Testis (tissue), 3 donors: ENCODE measurements around the gene WDR3. TPM values are rescaled to one million over a fixed set of nuclear protein-coding genes. Genes with fewer than 3 reads are reported as not detected.

Experiments
- DNase-seq: peaks from one replicate; pipeline ENCODE4 v3.0.0-alpha.2; 2019
- H3K27ac ChIP-seq, 2 donors: fragments of 200-600 bp; sonication (generic); one replicate each; pipeline ENCODE4 v1.5.1; 2019
- H3K27me3 ChIP-seq: fragments of 200-600 bp; sonication (generic); one replicate; pipeline ENCODE4 v1.5.1; 2019
- H3K36me3 ChIP-seq: fragments of 200-600 bp; sonication (generic); one replicate; pipeline ENCODE4 v1.5.1; 2017; ENCODE audit warnings: low read depth; ENCODE audit errors: missing control alignments
- H3K4me1 ChIP-seq: fragments of 200-600 bp; sonication (generic); one replicate; pipeline ENCODE4 v1.5.1; 2019
- H3K4me3 ChIP-seq, 2 donors: fragments of 200-600 bp; sonication (generic); one replicate each; pipeline ENCODE4 v1.5.1; 2017 to 2019
- H3K9me3 ChIP-seq: fragments of 200-600 bp; sonication (generic); one replicate; pipeline ENCODE4 v1.5.1; 2017
- POLR2A ChIP-seq: fragments of 450-650 bp; IDR thresholded peaks from one replicate; pipeline ENCODE4 v1.6.1; 2017; ENCODE audit warnings: antibody characterized with exemption, mild to moderate bottlenecking, moderate library complexity
- WGBS, 2 donors: methylation state at CpG; one replicate each; pipeline ENCODE4 v1.1.5; 2018; 5-methylcytosine and 5-hydroxymethylcytosine counted together
- intact Hi-C: fragments of 100-400 bp; cut with DNase I; formaldehyde crosslinking; loops from one replicate; pipeline ENCODE4 v1.15.1; 2023; ENCODE audit warnings: low total_unique reads
- polyA plus RNA-seq: library from polyadenylated mRNA; stranded (reverse); fragments of 350-450 nt; fragmentation: Illumina TruSeq; extraction: RNeasy Lipid Tissue Mini Kit (QIAGEN cat#74804); gene quantifications from one replicate; pipeline ENCODE4 v1.2.3, GENCODE V29; 2014; ENCODE audit warnings: low read depth, low replicate concordance; ENCODE audit not compliant: insufficient read depth
- total RNA-seq, 2 donors: library from RNA; depleted of rRNA; stranded (reverse); fragments of >200 nt; gene quantifications; one replicate each; pipeline ENCODE4 v1.2.3, GENCODE V29; 2016
- TF ChIP-seq, protein P1 (sequence below), 3 experiments: fragments of 450-650 bp in 2 of 3; fragments of 200-600 bp in 1 of 3; sonication (generic) in 1 of 3; IDR thresholded peaks; one replicate each; pipeline ENCODE4 v1.5.1; 2016 to 2019; ENCODE audit warnings: antibody characterized with exemption in 3 of 3, mild to moderate bottlenecking in 2 of 3, moderate library complexity in 1 of 3

Gene WDR3
- total and polyA plus RNA-seq, 3 donors from 2014 or later = 15.6 to 34.4 (median 21.9) TPM

DNA sequence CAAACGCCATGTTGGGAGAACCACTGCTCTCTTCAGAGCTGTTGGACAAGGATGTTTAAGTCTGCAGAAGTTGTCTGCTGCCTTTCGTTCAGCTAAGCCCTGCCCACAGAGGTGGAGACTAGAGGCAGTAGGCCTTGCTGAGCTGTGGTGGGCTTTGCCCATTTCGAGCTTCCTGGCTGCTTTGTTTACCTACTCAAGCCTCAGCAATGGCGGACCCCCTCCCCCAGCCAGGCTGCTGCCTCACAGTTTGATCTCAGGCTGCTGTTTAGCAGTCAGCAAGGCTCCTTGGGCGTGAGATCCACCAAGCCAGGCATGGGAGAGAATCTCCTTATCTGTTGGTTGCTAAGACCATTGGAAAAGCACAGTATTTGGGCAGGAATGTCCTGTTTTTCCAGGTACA, 74.8 kb downstream of the WDR3 start:
- H3K36me3 ChIP-seq = no peaks in the 10 kb centered on the region
- intact Hi-C loops = no loop called here
- H3K27me3 ChIP-seq = no peaks in the 10 kb centered on the region
- no peak overlapping the region for H3K4me3 ChIP-seq
- no peak for DNase-seq
- H3K27ac ChIP-seq = no peak overlapping the region
- no peaks in the 10 kb centered on the region for H3K4me1 ChIP-seq
- TF ChIP-seq, protein P1, sequence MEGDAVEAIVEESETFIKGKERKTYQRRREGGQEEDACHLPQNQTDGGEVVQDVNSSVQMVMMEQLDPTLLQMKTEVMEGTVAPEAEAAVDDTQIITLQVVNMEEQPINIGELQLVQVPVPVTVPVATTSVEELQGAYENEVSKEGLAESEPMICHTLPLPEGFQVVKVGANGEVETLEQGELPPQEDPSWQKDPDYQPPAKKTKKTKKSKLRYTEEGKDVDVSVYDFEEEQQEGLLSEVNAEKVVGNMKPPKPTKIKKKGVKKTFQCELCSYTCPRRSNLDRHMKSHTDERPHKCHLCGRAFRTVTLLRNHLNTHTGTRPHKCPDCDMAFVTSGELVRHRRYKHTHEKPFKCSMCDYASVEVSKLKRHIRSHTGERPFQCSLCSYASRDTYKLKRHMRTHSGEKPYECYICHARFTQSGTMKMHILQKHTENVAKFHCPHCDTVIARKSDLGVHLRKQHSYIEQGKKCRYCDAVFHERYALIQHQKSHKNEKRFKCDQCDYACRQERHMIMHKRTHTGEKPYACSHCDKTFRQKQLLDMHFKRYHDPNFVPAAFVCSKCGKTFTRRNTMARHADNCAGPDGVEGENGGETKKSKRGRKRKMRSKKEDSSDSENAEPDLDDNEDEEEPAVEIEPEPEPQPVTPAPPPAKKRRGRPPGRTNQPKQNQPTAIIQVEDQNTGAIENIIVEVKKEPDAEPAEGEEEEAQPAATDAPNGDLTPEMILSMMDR (IDR thresholded peaks at IDR 0.05) = no peak
- TF ChIP-seq POLR2A = no peak
- H3K9me3 ChIP-seq = no peaks in the 10 kb centered on the region
- 81 to 86% methylated on average over 4 to 5 of the region's 5 CpGs for WGBS, 2 donors

DNA sequence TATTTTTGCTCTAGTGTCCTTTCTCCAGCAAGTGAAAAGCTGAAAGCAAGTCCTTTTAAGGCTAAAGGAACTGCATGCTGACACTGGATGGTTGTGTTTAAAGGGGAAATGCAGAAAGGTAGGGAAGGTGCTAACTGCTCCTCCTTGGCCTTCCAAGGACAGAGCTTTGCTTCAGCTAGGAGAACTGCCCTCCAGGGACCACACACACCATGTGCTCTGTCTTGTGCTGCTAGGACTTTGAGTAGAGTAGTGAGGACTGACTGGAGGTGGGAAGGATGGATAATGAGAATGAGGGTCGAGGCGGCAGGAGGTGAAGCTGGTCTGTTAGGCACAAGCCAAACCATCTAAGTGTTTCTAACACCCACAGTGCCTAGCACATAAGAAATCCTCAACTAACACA, 77.9 kb downstream of the WDR3 start:
- DNase-seq = no peak
- 71 to 86% methylated on average over 2 of the region's 2 CpGs for WGBS, 2 donors
- intact Hi-C loops = no loop called here
- H3K9me3 ChIP-seq = no peaks in the 10 kb centered on the region
- no peak overlapping the region for H3K27ac ChIP-seq
- no peaks in the 10 kb centered on the region for H3K27me3 ChIP-seq
- no peak for TF ChIP-seq POLR2A
- TF ChIP-seq, protein P1 (IDR thresholded peaks at IDR 0.05) = no peak
- no peaks in the 10 kb centered on the region for H3K4me1 ChIP-seq
- no peak overlapping the region for H3K4me3 ChIP-seq
- H3K36me3 ChIP-seq = no peaks in the 10 kb centered on the region

DNA sequence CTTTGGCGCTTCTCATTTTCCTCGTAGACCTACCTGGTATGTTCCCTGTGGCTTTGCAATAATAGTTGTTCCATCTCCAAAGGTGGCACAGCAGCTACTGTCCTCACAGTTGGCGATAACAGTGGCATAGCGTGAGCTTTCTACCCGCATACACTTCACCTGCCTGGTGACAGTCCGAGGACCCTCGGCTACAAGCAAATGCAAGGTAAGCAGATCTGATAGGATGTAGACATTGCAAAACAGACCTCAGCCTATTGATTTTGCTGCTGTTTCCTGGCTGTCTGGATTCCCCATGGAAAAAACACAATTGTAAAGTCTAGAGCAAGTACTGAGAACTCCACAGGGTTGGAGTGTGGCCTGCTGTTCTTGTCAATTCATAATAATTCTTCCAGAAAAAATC, 78.5 kb downstream of the WDR3 start:
- TF ChIP-seq POLR2A = no peak
- TF ChIP-seq, protein P1 (IDR thresholded peaks at IDR 0.05) = no peak
- DNase-seq = no peak
- 87 to 95% methylated on average over 7 of the region's 7 CpGs for WGBS, 2 donors
- Histone ChIP-seq H3K9me3 (no peaks in the 10 kb centered on the region), H3K27ac (no peak overlapping the region), H3K4me3 (no peak overlapping the region), H3K4me1 (no peaks in the 10 kb centered on the region), H3K36me3 (no peaks in the 10 kb centered on the region), H3K27me3 (no peaks in the 10 kb centered on the region)
- intact Hi-C loops = no loop called here

DNA sequence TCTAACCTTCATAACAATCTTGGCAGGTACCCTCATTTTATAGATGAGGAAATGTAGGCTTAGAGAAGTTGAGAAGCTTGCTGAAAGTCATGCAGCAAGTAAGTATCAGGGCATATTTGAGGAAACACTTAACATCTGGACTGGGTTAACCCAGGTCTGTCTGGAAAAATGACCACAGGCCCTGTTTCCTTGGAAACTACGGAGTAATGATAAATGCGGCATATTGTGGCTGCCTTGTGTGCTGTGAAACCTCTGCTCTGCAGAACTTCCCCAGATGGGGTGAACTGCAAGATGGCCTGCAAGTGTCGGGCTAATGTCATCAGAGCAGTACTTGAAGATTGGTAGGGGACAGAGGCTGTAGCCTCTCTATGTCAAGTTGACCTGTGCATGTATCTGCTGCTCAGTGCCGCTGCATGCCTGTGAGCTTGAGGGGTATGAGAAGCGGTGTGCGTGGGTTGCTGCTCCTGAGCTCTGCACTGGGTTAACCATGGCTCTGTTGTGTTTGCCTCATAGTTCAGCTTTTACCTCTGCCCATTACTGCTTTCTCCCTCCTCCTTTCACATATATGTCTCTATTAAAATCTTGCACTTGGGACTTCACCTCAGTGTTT, 83.1 kb downstream of the WDR3 start:
- H3K9me3 ChIP-seq = no peaks in the 10 kb centered on the region
- WGBS, 2 donors = 88 to 92% methylated on average over 5 to 6 of the region's 6 CpGs
- no peak for DNase-seq
- no peaks in the 10 kb centered on the region for H3K4me1 ChIP-seq
- no peaks in the 10 kb centered on the region for H3K36me3 ChIP-seq
- no peak overlapping the region for H3K4me3 ChIP-seq
- no peak for TF ChIP-seq POLR2A
- TF ChIP-seq, protein P1 (IDR thresholded peaks at IDR 0.05) = no peak
- intact Hi-C loops = no loop called here
- H3K27ac ChIP-seq = no peak overlapping the region
- no peaks in the 10 kb centered on the region for H3K27me3 ChIP-seq

DNA sequence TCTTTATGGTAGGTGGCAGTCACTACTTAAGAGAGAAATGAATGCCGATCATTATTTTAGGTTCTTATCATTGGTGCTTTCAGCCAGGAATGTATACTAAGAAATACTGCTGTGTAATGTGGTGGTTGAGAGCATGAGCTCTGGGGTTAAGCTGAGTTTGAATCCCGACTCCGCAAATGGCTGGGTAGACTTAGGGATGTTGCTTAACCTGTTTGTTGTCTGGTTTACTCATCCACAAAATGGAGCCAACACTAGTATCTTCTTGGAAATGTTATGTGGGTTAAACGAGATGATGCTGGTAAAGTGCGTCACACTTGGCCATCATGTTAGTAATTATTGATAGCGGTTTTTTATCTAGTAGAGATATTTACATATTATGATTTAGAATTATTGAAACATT, 83.8 kb downstream of the WDR3 start:
- Histone ChIP-seq H3K36me3 (no peaks in the 10 kb centered on the region), H3K27ac (no peak overlapping the region), H3K4me1 (no peaks in the 10 kb centered on the region), H3K9me3 (no peaks in the 10 kb centered on the region), H3K4me3 (no peak overlapping the region), H3K27me3 (no peaks in the 10 kb centered on the region)
- intact Hi-C loops = no loop called here
- DNase-seq = no peak
- TF ChIP-seq, protein P1 (IDR thresholded peaks at IDR 0.05) = no peak
- no peak for TF ChIP-seq POLR2A
- 82% methylated on average over 6 of the region's 6 CpGs for WGBS, 2 donors
